WTC11 (cell line): ENCODE results near the gene LRMDA. TPM values are rescaled to one million over a fixed set of nuclear protein-coding genes. Genes with fewer than 3 reads are reported as not detected.

ENCODE experiments used
- ATAC-seq: fragments of 200-7000 bp; cut with Tn5 transposase; 2 replicates; pipeline ENCODE4 v1.10.0; 2021; ENCODE audit warnings: mild to moderate bottlenecking, moderate library complexity
- CTCF ChIA-PET: fragments of 300-600 bp; sonication (Branson Sonifier 250); formaldehyde crosslinking; loops from one replicate; lab custom pipeline; 2021; ENCODE audit warnings: antibody characterized with exemption; lab: Charles Lee
- POLR2A ChIA-PET: fragments of 350-600 bp; sonication (Branson Sonifier 250); formaldehyde crosslinking; loops from one replicate; lab custom pipeline; 2021; ENCODE audit warnings: antibody characterized with exemption; lab: Charles Lee
- DNase-seq: peaks from one replicate; pipeline ENCODE4 v3.0.0; 2021; ENCODE audit warnings: low spot score
- H3K27ac Mint-ChIP-seq: 2 replicates; pipeline ENCODE4 v1.8.0; 2021; ENCODE audit warnings: mixed read lengths
- H3K27me3 Mint-ChIP-seq: 2 replicates; pipeline ENCODE4 v1.8.0; 2021; ENCODE audit warnings: low read depth, mild to moderate bottlenecking, moderate library complexity, mixed read lengths
- H3K36me3 Mint-ChIP-seq: 2 replicates; pipeline ENCODE4 v1.8.0; 2021; ENCODE audit warnings: mixed read lengths
- H3K4me1 Mint-ChIP-seq: 2 replicates; pipeline ENCODE4 v1.8.0; 2022; ENCODE audit warnings: mixed read lengths
- H3K4me3 Mint-ChIP-seq: 2 replicates; pipeline ENCODE4 v1.8.0; 2021; ENCODE audit warnings: mild to moderate bottlenecking, moderate library complexity, mixed read lengths
- H3K9me3 Mint-ChIP-seq: 2 replicates; pipeline ENCODE4 v1.8.0; 2021; ENCODE audit warnings: mixed read lengths
- ATF3 ChIP-seq: sonication (generic); formaldehyde crosslinking; conservative IDR thresholded peaks from 2 replicates; pipeline ENCODE4 v1.8.1; 2022; ENCODE audit warnings: mild to moderate bottlenecking, missing genetic modification reagents
- CREB1 ChIP-seq: sonication (generic); formaldehyde crosslinking; IDR thresholded peaks from 2 replicates; pipeline ENCODE4 v1.8.0; 2023; ENCODE audit warnings: mild to moderate bottlenecking, missing genetic modification reagents
- E2F1 ChIP-seq: sonication (generic); formaldehyde crosslinking; IDR thresholded peaks from 2 replicates; pipeline ENCODE4 v1.8.0; 2022; ENCODE audit warnings: mild to moderate bottlenecking, missing genetic modification reagents
- ELF4 ChIP-seq: sonication (generic); formaldehyde crosslinking; IDR thresholded peaks from 2 replicates; pipeline ENCODE4 v1.8.1; 2022; ENCODE audit warnings: low read depth, mild to moderate bottlenecking, moderate library complexity, missing genetic modification reagents
- ESRRA ChIP-seq: sonication (generic); formaldehyde crosslinking; IDR thresholded peaks from 2 replicates; pipeline ENCODE4 v1.8.1; 2022; ENCODE audit warnings: mild to moderate bottlenecking, missing genetic modification reagents, borderline replicate concordance
- FOXP1 ChIP-seq: sonication (generic); formaldehyde crosslinking; IDR thresholded peaks from 2 replicates; pipeline ENCODE4 v1.8.0; 2022; ENCODE audit warnings: missing genetic modification reagents, mild to moderate bottlenecking, moderate library complexity, borderline replicate concordance
- GTF2I ChIP-seq: fragments of 250-450 bp; sonication (Bioruptor Pico); conservative IDR thresholded peaks from 2 replicates; pipeline ENCODE4 v1.4.0; 2021; ENCODE audit warnings: mild to moderate bottlenecking
- JAZF1 ChIP-seq: fragments of 250-450 bp; sonication (Bioruptor Pico); IDR thresholded peaks from 2 replicates; pipeline ENCODE4 v1.9.0; 2021; ENCODE audit warnings: moderate library complexity, mild to moderate bottlenecking, inconsistent platforms
- PRDM15 ChIP-seq: sonication (generic); formaldehyde crosslinking; IDR thresholded peaks from 2 replicates; pipeline ENCODE4 v1.8.0; 2022; ENCODE audit warnings: missing genetic modification reagents
- PREB ChIP-seq: sonication (generic); formaldehyde crosslinking; IDR thresholded peaks from 2 replicates; pipeline ENCODE4 v1.8.1; 2022; ENCODE audit warnings: mild to moderate bottlenecking, missing genetic modification reagents, moderate library complexity, borderline replicate concordance
- SOX15 ChIP-seq: fragments of 250-450 bp; sonication (Bioruptor Pico); IDR thresholded peaks from 2 replicates; pipeline ENCODE4 v1.9.0; 2021; ENCODE audit warnings: mild to moderate bottlenecking
- SP1 ChIP-seq: sonication (generic); formaldehyde crosslinking; conservative IDR thresholded peaks from 2 replicates; pipeline ENCODE4 v1.8.1; 2022; ENCODE audit warnings: missing genetic modification reagents
- ZNF232 ChIP-seq: sonication (generic); formaldehyde crosslinking; IDR thresholded peaks from 2 replicates; pipeline ENCODE4 v1.8.0; 2022; ENCODE audit warnings: mild to moderate bottlenecking, missing genetic modification reagents
- total RNA-seq: library from RNA; stranded (reverse); gene quantifications from 3 replicates; pipeline ENCODE4 v1.2.3, GENCODE V29; 2021
- TF ChIP-seq, protein P1 (sequence below): fragments of 250-450 bp; sonication (Bioruptor Pico); IDR thresholded peaks from 2 replicates; pipeline ENCODE4 v1.8.0; 2021; ENCODE audit warnings: mild to moderate bottlenecking
- TF ChIP-seq, protein P2 (sequence below): sonication (generic); formaldehyde crosslinking; IDR thresholded peaks from 2 replicates; pipeline ENCODE4 v1.8.1; 2023; ENCODE audit warnings: mild to moderate bottlenecking, missing genetic modification reagents
- TF ChIP-seq, protein P3 (sequence below): fragments of 250-450 bp; sonication (Bioruptor Pico); conservative IDR thresholded peaks from 2 replicates; pipeline ENCODE4 v1.9.0; 2021; ENCODE audit warnings: mild to moderate bottlenecking

The LRMDA gene
- total RNA-seq, 1 experiment from 2014 or later, result 0.92 TPM

DNA sequence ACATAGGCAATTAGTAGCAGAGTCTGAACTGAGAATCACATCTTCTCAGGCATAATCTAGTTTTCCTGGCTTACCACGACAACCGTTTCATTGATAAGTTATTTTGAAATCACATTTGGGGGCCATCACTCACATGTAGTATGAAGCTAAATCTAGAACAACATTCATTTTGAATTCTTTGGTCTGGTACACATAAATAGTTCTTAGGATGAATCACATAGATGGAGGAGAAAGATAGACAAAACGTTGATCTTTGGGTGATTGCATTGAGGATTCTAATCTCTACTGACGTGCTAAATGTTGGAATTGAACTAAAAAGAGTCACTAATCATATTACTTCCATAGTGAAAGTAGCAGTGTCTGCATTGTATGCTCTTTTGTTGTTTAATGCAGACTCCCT, 1022.6 kb downstream of the LRMDA start:
- CTCF ChIA-PET, result no interaction called here
- TF ChIP-seq JAZF1 (CRISPR knock-in tag) (no peak), PREB (CRISPR knock-in tag) (no peak), ELF4 (CRISPR knock-in tag) (no peak), SOX15 (CRISPR knock-in tag) (no peak), GTF2I (CRISPR knock-in tag) (no peak), PRDM15 (no peak), E2F1 (CRISPR knock-in tag) (no peak), FOXP1 (no peak)
- TF ChIP-seq, all 79 proteins: peak for 0
- Mint-ChIP-seq H3K36me3 (no peaks in the 10 kb centered on the region), H3K27me3 (no peaks in the 10 kb centered on the region; the same call in 1 of the 2 replicates), H3K27ac (no peak overlapping the region), H3K4me3 (no peak overlapping the region), H3K4me1 (peaks cover 5% of the 10 kb centered on the region), H3K9me3 (peaks cover 8% of the 10 kb centered on the region)
- ATAC-seq (no peak), DNase-seq (no peak)
- POLR2A ChIA-PET, result interaction anchor here (0.6 kb wide), 1 partner anchor 32 kb away, joined by 3 read pairs; no protein-coding TSS in a partner anchor

GRCh38 chr10:76454506-76455140, 1023.2 kb downstream of the LRMDA start:
- no peak for ATAC-seq
- POLR2A ChIA-PET, result interaction anchor here (0.6 kb wide), 1 partner anchor 33 kb away, joined by 3 read pairs; no protein-coding TSS in a partner anchor

More at GRCh38 chr10:76454506-76455140, 1023.2 kb downstream of the LRMDA start:
- peaks cover 8% of the 10 kb centered on the region for H3K9me3 Mint-ChIP-seq
- no peak overlapping the region for H3K4me3 Mint-ChIP-seq
- no peaks in the 10 kb centered on the region; the same call in 1 of the 2 replicates for H3K27me3 Mint-ChIP-seq
- H3K4me1 Mint-ChIP-seq, result peaks cover 5% of the 10 kb centered on the region
- DNase-seq, result no peak
- no peak overlapping the region for H3K27ac Mint-ChIP-seq
- CTCF ChIA-PET, result no interaction called here
- TF ChIP-seq ZNF232 (no peak), ESRRA (CRISPR knock-in tag) (no peak), ATF3 (CRISPR knock-in tag) (no peak), CREB1 (CRISPR knock-in tag) (no peak), SP1 (no peak)
- TF ChIP-seq, protein P1, sequence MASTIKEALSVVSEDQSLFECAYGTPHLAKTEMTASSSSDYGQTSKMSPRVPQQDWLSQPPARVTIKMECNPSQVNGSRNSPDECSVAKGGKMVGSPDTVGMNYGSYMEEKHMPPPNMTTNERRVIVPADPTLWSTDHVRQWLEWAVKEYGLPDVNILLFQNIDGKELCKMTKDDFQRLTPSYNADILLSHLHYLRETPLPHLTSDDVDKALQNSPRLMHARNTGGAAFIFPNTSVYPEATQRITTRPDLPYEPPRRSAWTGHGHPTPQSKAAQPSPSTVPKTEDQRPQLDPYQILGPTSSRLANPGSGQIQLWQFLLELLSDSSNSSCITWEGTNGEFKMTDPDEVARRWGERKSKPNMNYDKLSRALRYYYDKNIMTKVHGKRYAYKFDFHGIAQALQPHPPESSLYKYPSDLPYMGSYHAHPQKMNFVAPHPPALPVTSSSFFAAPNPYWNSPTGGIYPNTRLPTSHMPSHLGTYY, result no peak
- TF ChIP-seq, protein P2, sequence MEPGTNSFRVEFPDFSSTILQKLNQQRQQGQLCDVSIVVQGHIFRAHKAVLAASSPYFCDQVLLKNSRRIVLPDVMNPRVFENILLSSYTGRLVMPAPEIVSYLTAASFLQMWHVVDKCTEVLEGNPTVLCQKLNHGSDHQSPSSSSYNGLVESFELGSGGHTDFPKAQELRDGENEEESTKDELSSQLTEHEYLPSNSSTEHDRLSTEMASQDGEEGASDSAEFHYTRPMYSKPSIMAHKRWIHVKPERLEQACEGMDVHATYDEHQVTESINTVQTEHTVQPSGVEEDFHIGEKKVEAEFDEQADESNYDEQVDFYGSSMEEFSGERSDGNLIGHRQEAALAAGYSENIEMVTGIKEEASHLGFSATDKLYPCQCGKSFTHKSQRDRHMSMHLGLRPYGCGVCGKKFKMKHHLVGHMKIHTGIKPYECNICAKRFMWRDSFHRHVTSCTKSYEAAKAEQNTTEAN (CRISPR knock-in tag), result no peak
- TF ChIP-seq, protein P3, sequence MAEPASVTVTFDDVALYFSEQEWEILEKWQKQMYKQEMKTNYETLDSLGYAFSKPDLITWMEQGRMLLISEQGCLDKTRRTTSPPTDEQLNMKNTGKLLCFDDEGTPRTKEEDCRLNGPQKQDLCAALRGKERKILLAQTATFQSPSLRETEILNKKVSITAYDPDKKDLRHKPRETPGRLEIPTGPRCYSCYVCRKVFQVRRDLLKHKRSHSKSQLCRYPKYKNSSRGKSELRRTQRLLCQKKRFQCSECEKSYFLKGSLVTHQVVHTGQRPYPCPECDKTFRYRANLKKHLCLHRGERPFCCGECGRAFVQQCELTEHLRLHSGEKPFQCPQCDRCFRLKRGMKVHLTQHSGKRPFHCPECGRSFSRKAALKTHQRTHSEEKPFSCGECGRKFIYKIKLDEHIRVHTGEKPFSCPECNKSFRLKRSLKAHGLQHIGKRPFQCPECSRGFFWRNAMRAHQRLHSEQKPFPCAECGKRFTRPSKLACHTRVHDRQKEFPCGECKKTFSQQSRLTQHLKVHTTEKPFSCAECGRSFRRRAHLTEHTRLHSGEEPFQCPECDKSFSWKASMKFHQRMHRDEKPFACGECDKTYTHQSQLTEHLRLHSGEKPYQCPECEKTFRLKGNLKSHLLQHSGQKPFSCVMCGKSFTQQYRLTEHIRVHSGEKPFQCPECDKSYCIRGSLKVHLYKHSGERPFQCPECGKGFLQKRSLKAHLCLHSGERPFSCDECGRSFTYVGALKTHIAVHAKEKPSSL (CRISPR knock-in tag), result no peak
- H3K36me3 Mint-ChIP-seq, result no peaks in the 10 kb centered on the region
